Activated CD8-positive, alpha-beta memory T cell treated with anti-CD3 and anti-CD28 coated beads, Interleukin-2, amount 10 ng/mL, durations not matched to agents 7 days and 5 days (primary cell): ENCODE measurements around the gene ANO10. TPM values are rescaled to one million over a fixed set of nuclear protein-coding genes. Genes with fewer than 3 reads are reported as not detected.
"Not testable (repeated sequence)": the region's sequence is repeated elsewhere in the genome, so short reads cannot be mapped to it uniquely, and the experiment has no call there.

Source experiments
- ATAC-seq: fragments of 150-1000 bp; cut with Tn5 transposase; one replicate; pipeline ENCODE4 v1.10.0; 2021; ENCODE audit warnings: moderate library complexity
- CTCF ChIA-PET: fragments of 350-600 bp; sonication (Branson Sonifier 250); formaldehyde crosslinking; loops from one replicate; lab custom pipeline; 2021; ENCODE audit warnings: antibody characterized with exemption; lab: Charles Lee
- DNase-seq: peaks from one replicate; pipeline ENCODE4 v3.0.0-alpha.2; 2020
- H3K27ac Mint-ChIP-seq: one replicate; pipeline ENCODE4 v1.8.0; 2021; ENCODE audit warnings: mild to moderate bottlenecking, mixed read lengths
- H3K27me3 Mint-ChIP-seq: one replicate; pipeline ENCODE4 v1.8.0; 2021; ENCODE audit warnings: mixed read lengths
- H3K36me3 Mint-ChIP-seq: one replicate; pipeline ENCODE4 v1.8.0; 2021; ENCODE audit warnings: mild to moderate bottlenecking, mixed read lengths
- H3K4me1 Mint-ChIP-seq: one replicate; pipeline ENCODE4 v1.8.0; 2021; ENCODE audit warnings: mixed read lengths
- H3K4me3 Mint-ChIP-seq: one replicate; pipeline ENCODE4 v1.8.0; 2021; ENCODE audit warnings: mild to moderate bottlenecking, moderate library complexity, mixed read lengths
- H3K9me3 Mint-ChIP-seq: one replicate; pipeline ENCODE4 v1.8.0; 2022; ENCODE audit warnings: low read depth, mixed read lengths
- total RNA-seq, 2 experiments: library from RNA; stranded (reverse); gene quantifications; one replicate each; pipeline ENCODE4 v1.2.3, GENCODE V29; 2021

ANO10 gene, protein sequence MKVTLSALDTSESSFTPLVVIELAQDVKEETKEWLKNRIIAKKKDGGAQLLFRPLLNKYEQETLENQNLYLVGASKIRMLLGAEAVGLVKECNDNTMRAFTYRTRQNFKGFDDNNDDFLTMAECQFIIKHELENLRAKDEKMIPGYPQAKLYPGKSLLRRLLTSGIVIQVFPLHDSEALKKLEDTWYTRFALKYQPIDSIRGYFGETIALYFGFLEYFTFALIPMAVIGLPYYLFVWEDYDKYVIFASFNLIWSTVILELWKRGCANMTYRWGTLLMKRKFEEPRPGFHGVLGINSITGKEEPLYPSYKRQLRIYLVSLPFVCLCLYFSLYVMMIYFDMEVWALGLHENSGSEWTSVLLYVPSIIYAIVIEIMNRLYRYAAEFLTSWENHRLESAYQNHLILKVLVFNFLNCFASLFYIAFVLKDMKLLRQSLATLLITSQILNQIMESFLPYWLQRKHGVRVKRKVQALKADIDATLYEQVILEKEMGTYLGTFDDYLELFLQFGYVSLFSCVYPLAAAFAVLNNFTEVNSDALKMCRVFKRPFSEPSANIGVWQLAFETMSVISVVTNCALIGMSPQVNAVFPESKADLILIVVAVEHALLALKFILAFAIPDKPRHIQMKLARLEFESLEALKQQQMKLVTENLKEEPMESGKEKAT
- 10 to 100 TPM; 10.7 to 13.1 TPM for total RNA-seq

GRCh38 chr3:43621656-43622432, at the start of gene ANO10:
Gene ANO10, minus strand, starts transcription at chr3:43622011. Its CDS starts 16,159 bp downstream, at chr3:43605852.
- Mint-ChIP-seq H3K36me3 (no peaks in the 10 kb centered on the region), H3K27ac (peak within 1 kb of the TSS; percentile 82), H3K9me3 (no peaks in the 10 kb centered on the region), H3K4me1 (peaks cover 16% of the 10 kb centered on the region), H3K4me3 (peak within 1 kb of the TSS; percentile 74), H3K27me3 (peaks cover 4% of the 10 kb centered on the region)
- DNase-seq (peak; percentile 97), ATAC-seq (peak; percentile 95)
- CTCF ChIA-PET: interaction anchor here (0.9 to 2.1 kb wide), 4 partner anchors 11 to 244 kb away, joined by 3 to 6 read pairs (median 3); no protein-coding TSS in a partner anchor

DNA sequence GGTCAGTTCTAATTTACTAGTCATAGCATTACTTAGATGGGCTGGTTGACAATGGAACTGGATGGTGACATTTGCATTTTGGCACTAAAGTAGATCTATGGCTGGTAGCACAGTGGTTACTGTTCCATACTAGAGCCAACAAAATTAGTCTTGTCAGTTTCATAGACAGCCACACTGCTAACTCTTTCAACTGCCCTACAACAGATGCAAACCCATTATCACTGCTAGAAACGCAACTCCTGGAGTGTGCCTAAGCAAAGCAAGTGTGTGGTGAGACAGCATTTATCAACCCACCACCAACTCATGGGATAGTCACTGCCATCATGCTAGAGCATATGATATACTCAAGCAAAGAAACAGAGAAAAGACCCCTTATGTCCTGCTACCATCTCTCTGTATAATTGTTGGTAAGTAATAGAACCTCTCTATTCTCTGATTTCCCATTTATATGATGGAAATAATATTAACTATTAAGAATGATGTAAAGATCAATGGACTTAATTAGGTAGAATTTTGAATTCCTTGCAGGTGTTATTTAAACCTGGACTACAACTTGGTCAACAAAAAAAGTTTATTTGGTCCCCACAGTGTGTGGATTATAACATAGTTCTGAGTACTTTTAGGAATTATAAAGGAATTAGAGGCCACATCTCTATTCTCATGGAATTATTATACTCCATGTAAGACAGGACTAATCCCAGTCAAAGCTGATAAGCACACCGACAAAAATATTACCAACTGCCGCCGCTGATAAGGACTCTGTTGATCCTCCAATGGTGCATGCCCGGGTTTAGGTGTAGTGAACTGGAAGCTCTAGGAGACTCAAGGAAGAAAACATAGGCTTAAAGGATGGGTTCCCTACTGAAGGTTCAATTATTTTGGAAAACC, 49.1 kb upstream of the ANO10 start:
- no peak for DNase-seq
- peaks cover 19% of the 10 kb centered on the region for H3K27me3 Mint-ChIP-seq
- CTCF ChIA-PET: interaction anchor here (0.9 kb wide), 1 partner anchor 14 kb away, joined by 3 read pairs; no protein-coding TSS in a partner anchor
- no peaks in the 10 kb centered on the region for H3K36me3 Mint-ChIP-seq
- ATAC-seq: no peak
- no peaks in the 10 kb centered on the region for H3K4me1 Mint-ChIP-seq
- H3K27ac Mint-ChIP-seq: no peak overlapping the region
- no peak overlapping the region for H3K4me3 Mint-ChIP-seq
- no peaks in the 10 kb centered on the region for H3K9me3 Mint-ChIP-seq

GRCh38 chr3:43665011-43665410, 43.2 kb upstream of the ANO10 start:
- H3K9me3 Mint-ChIP-seq, H3K36me3 Mint-ChIP-seq, H3K27ac Mint-ChIP-seq, H3K4me3 Mint-ChIP-seq, CTCF ChIA-PET, DNase-seq, ATAC-seq, H3K4me1 Mint-ChIP-seq: not testable (repeated sequence)
- H3K27me3 Mint-ChIP-seq: peaks cover 29% of the 10 kb centered on the region

- H3K27me3 Mint-ChIP-seq: peaks cover 19% of the 10 kb centered on the region
- H3K9me3 Mint-ChIP-seq, CTCF ChIA-PET, H3K4me1 Mint-ChIP-seq, H3K4me3 Mint-ChIP-seq, H3K27ac Mint-ChIP-seq, DNase-seq, H3K36me3 Mint-ChIP-seq, ATAC-seq: not testable (repeated sequence)
Observed at GRCh38 chr3:43661376-43661775, 39.6 kb upstream of the ANO10 start.

GRCh38 chr3:43659250-43659880, 37.6 kb upstream of the ANO10 start:
- CTCF ChIA-PET: no interaction called here
- ATAC-seq (no peak), DNase-seq (no peak)
- no peaks in the 10 kb centered on the region for H3K9me3 Mint-ChIP-seq
- no peaks in the 10 kb centered on the region for H3K36me3 Mint-ChIP-seq
- peaks cover 11% of the 10 kb centered on the region for H3K27me3 Mint-ChIP-seq
- no peak overlapping the region for H3K27ac Mint-ChIP-seq
- H3K4me3 Mint-ChIP-seq: no peak overlapping the region
- H3K4me1 Mint-ChIP-seq: no peaks in the 10 kb centered on the region

- H3K4me3 Mint-ChIP-seq, ATAC-seq, DNase-seq, H3K27me3 Mint-ChIP-seq, H3K27ac Mint-ChIP-seq, H3K4me1 Mint-ChIP-seq, H3K9me3 Mint-ChIP-seq, H3K36me3 Mint-ChIP-seq, CTCF ChIA-PET: not testable (repeated sequence)
Observed at GRCh38 chr3:43656390-43656789, 34.6 kb upstream of the ANO10 start.

GRCh38 chr3:43650345-43650744, 28.5 kb upstream of the ANO10 start:
- Mint-ChIP-seq H3K4me3 (no peak overlapping the region), H3K9me3 (no peaks in the 10 kb centered on the region), H3K27me3 (peaks cover 16% of the 10 kb centered on the region), H3K27ac (no peak overlapping the region), H3K36me3 (no peaks in the 10 kb centered on the region), H3K4me1 (no peaks in the 10 kb centered on the region)
- ATAC-seq (no peak), DNase-seq (no peak)
- CTCF ChIA-PET: interaction anchor here (2.2 kb wide), 1 partner anchor 11 kb away, joined by 7 read pairs; no protein-coding TSS in a partner anchor

DNA sequence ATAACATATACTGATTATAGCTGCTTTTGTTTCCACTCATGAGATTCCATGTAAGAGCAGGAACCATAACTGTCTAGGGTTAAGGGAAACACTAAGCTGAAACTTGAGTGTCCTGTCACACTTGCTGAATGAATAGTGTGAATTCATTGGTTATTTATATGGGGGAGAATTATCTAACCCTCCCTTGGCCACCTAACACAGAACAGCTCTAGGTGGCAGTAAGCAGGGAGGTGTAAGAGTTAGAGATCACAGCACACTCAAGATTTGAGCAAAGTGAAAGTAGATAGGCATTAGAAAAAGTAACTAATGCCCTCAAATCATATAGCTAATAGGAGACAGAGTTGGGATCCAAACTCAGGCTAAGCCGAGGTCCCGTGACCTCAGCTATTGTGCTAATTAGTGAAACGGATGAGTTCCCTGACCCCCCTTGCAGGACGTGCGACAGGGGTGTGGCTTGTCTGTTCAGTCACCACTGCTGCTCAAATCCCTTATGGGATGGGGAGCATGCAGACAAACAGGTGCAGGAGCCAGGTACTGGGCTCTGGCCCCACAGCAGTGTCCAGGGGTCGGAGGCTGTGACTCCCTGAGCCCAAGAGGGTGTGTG, 27.7 kb upstream of the ANO10 start:
- DNase-seq: no peak
- Mint-ChIP-seq H3K36me3 (no peaks in the 10 kb centered on the region), H3K27ac (no peak overlapping the region), H3K27me3 (peaks cover 20% of the 10 kb centered on the region), H3K9me3 (no peaks in the 10 kb centered on the region), H3K4me1 (no peaks in the 10 kb centered on the region), H3K4me3 (no peak overlapping the region)
- CTCF ChIA-PET: interaction anchor here (2.2 kb wide), 1 partner anchor 10 kb away, joined by 7 read pairs; no protein-coding TSS in a partner anchor
- ATAC-seq: no peak

GRCh38 chr3:43648957-43649356, 27.1 kb upstream of the ANO10 start:
- Mint-ChIP-seq H3K4me1 (no peaks in the 10 kb centered on the region), H3K36me3 (no peaks in the 10 kb centered on the region), H3K4me3 (no peak overlapping the region), H3K27me3 (peaks cover 21% of the 10 kb centered on the region), H3K9me3 (no peaks in the 10 kb centered on the region), H3K27ac (no peak overlapping the region)
- CTCF ChIA-PET: no interaction called here
- ATAC-seq: no peak
- DNase-seq: no peak

- no peaks in the 10 kb centered on the region for H3K36me3 Mint-ChIP-seq
- DNase-seq (no peak), ATAC-seq (no peak)
- no peak overlapping the region for H3K27ac Mint-ChIP-seq
- peaks cover 21% of the 10 kb centered on the region for H3K27me3 Mint-ChIP-seq
- no peaks in the 10 kb centered on the region for H3K4me1 Mint-ChIP-seq
- CTCF ChIA-PET: no interaction called here
- H3K9me3 Mint-ChIP-seq: no peaks in the 10 kb centered on the region
- no peak overlapping the region for H3K4me3 Mint-ChIP-seq
Observed at GRCh38 chr3:43647331-43648166, 25.7 kb upstream of the ANO10 start.

- Mint-ChIP-seq H3K27ac (no peak overlapping the region), H3K4me3 (no peak overlapping the region), H3K36me3 (no peaks in the 10 kb centered on the region), H3K9me3 (no peaks in the 10 kb centered on the region), H3K4me1 (peaks cover 2% of the 10 kb centered on the region), H3K27me3 (peaks cover 15% of the 10 kb centered on the region)
- DNase-seq (no peak), ATAC-seq (no peak)
- CTCF ChIA-PET: no interaction called here
Observed at GRCh38 chr3:43644443-43644842, 22.6 kb upstream of the ANO10 start.
